K562 (cell line): ENCODE measurements around the gene IKBKE.

Experiments
- EP300 ChIP-seq: IDR thresholded peaks from 2 replicates; pipeline ENCODE4 v1.6.1; 2012; ENCODE audit warnings: low read length, improper control_type of control experiment
- SMAD1 ChIP-seq: fragments of 150-350 bp; IDR thresholded peaks from 2 replicates; pipeline ENCODE4 v1.6.1; 2014; ENCODE audit warnings: low read length, low read depth; ENCODE audit not compliant: partially characterized antibody
- TF ChIP-seq, protein P1 (sequence below), 3 experiments: IDR thresholded peaks in 2 of 3; conservative IDR thresholded peaks in 1 of 3; 2 replicates each; pipeline ENCODE4 v1.5.1; 2011 to 2012; ENCODE audit warnings: low read length in 3 of 3, mild to moderate bottlenecking in 3 of 3, control low read depth in 2 of 3, improper control_type of control experiment in 1 of 3, inconsistent platforms in 1 of 3, low read depth in 1 of 3, mixed read lengths in 1 of 3, moderate library complexity in 1 of 3; ENCODE audit not compliant: insufficient read depth in 2 of 3

DNA sequence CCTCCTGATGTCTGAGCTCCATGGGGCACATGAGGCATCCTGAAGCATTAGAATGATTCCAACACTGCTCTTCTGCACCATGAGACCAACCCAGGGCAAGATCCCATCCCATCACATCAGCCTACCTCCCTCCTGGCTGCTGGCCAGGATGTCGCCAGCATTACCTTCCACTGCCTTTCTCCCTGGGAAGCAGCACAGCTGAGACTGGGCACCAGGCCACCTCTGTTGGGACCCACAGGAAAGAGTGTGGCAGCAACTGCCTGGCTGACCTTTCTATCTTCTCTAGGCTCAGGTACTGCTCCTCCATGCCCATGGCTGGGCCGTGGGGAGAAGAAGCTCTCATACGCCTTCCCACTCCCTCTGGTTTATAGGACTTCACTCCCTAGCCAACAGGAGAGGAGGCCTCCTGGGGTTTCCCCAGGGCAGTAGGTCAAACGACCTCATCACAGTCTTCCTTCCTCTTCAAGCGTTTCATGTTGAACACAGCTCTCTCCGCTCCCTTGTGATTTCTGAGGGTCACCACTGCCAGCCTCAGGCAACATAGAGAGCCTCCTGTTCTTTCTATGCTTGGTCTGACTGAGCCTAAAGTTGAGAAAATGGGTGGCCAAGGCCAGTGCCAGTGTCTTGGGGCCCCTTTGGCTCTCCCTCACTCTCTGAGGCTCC lies 26.0 kb downstream of the IKBKE start:
- TF ChIP-seq SMAD1: no peak
- TF ChIP-seq EP300: no peak
- TF ChIP-seq, protein P1, sequence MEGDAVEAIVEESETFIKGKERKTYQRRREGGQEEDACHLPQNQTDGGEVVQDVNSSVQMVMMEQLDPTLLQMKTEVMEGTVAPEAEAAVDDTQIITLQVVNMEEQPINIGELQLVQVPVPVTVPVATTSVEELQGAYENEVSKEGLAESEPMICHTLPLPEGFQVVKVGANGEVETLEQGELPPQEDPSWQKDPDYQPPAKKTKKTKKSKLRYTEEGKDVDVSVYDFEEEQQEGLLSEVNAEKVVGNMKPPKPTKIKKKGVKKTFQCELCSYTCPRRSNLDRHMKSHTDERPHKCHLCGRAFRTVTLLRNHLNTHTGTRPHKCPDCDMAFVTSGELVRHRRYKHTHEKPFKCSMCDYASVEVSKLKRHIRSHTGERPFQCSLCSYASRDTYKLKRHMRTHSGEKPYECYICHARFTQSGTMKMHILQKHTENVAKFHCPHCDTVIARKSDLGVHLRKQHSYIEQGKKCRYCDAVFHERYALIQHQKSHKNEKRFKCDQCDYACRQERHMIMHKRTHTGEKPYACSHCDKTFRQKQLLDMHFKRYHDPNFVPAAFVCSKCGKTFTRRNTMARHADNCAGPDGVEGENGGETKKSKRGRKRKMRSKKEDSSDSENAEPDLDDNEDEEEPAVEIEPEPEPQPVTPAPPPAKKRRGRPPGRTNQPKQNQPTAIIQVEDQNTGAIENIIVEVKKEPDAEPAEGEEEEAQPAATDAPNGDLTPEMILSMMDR (IDR thresholded peaks at IDR 0.05 in 2 of 3, conservative IDR thresholded peaks at IDR 0.05 in 1 of 3; ENCODE audit: insufficient read depth in 2 of 3, low read depth in 1 of 3, low read length in 3 of 3): no peak
